Liver (tissue), 9 donors: ENCODE data around the gene CLASP2. TPM values are rescaled to one million over a fixed set of nuclear protein-coding genes. Genes with fewer than 3 reads are reported as not detected.
A peak's percentile ranks its signal among the peaks of the same experiment; 100 is the strongest.

Experiments used
- DNase-seq: peaks from one replicate; pipeline ENCODE4 v3.0.0-alpha.2; 2017; ENCODE audit warnings: low spot score
- H3K27ac ChIP-seq, 2 donors: one replicate each; pipeline ENCODE4 v1.7.0; 2013; ENCODE audit warnings: inconsistent platforms in 2 of 2, low read length in 2 of 2, control low read depth in 1 of 2, low read depth in 1 of 2, mild to moderate bottlenecking in 1 of 2
- H3K27me3 ChIP-seq, 4 donors: one replicate each; pipeline versions ENCODE4 v1.6.1 to v1.7.0; 2013; ENCODE audit warnings: low read length in 3 of 4, inconsistent platforms in 1 of 4, mild to moderate bottlenecking in 1 of 4, moderate library complexity in 1 of 4; ENCODE audit not compliant: control insufficient read depth in 4 of 4, insufficient read depth in 4 of 4
- H3K36me3 ChIP-seq, 4 donors: one replicate each; pipeline versions ENCODE4 v1.6.1 to v1.7.0; 2013; ENCODE audit warnings: low read length in 3 of 4, mild to moderate bottlenecking in 3 of 4, low read depth in 1 of 4, moderate library complexity in 1 of 4; ENCODE audit not compliant: control insufficient read depth in 4 of 4, insufficient read depth in 3 of 4
- H3K4me1 ChIP-seq, 4 donors: one replicate each; pipeline versions ENCODE4 v1.6.1 to v1.7.0; 2013; ENCODE audit warnings: low read length in 3 of 4, mild to moderate bottlenecking in 3 of 4, moderate library complexity in 1 of 4; ENCODE audit not compliant: control insufficient read depth in 4 of 4, insufficient read depth in 4 of 4
- H3K4me3 ChIP-seq, 3 donors: one replicate each; pipeline versions ENCODE4 v1.6.1 to v1.7.0; 2013; ENCODE audit warnings: low read length in 3 of 3, control low read depth in 1 of 3, low read depth in 1 of 3, mild to moderate bottlenecking in 1 of 3
- H3K9ac ChIP-seq, 2 donors: one replicate each; pipeline ENCODE4 v1.7.0; 2013; ENCODE audit warnings: low read length in 2 of 2, mild to moderate bottlenecking in 2 of 2, moderate library complexity in 2 of 2, control low read depth in 1 of 2, low read depth in 1 of 2
- H3K9me3 ChIP-seq, 4 donors: one replicate each; pipeline versions ENCODE4 v1.6.1 to v1.7.0; 2013; ENCODE audit warnings: low read length in 3 of 4; ENCODE audit not compliant: control insufficient read depth in 4 of 4
- EGR1 ChIP-seq, 2 donors: IDR thresholded peaks; 2 replicates each; pipeline ENCODE4 v1.6.1; 2016 to 2018; ENCODE audit warnings: antibody characterized with exemption in 2 of 2, low read depth in 2 of 2
- FOXA1 ChIP-seq: IDR thresholded peaks from 2 replicates; pipeline ENCODE4 v1.6.1; 2016; ENCODE audit warnings: antibody characterized with exemption
- FOXA2 ChIP-seq: IDR thresholded peaks from 2 replicates; pipeline ENCODE4 v1.6.1; 2016; ENCODE audit warnings: antibody characterized with exemption
- GABPA ChIP-seq, 2 donors: IDR thresholded peaks in 1 of 2; conservative IDR thresholded peaks in 1 of 2; 2 replicates each; pipeline ENCODE4 v1.6.1; 2016; ENCODE audit warnings: antibody characterized with exemption in 2 of 2, mild to moderate bottlenecking in 1 of 2, moderate library complexity in 1 of 2
- HNF4A ChIP-seq, 2 donors: conservative IDR thresholded peaks; 2 replicates each; pipeline ENCODE4 v1.6.1; 2016; ENCODE audit warnings: antibody characterized with exemption in 2 of 2, mild to moderate bottlenecking in 2 of 2
- HNF4G ChIP-seq: IDR thresholded peaks from 2 replicates; pipeline ENCODE4 v1.6.1; 2016; ENCODE audit warnings: antibody characterized with exemption
- JUND ChIP-seq, 2 donors: IDR thresholded peaks; 2 replicates each; pipeline ENCODE4 v1.6.1; 2016; ENCODE audit warnings: antibody characterized with exemption in 2 of 2
- MAX ChIP-seq: IDR thresholded peaks from 2 replicates; pipeline ENCODE4 v1.6.1; 2016; ENCODE audit warnings: antibody characterized with exemption
- NR2F2 ChIP-seq: IDR thresholded peaks from 2 replicates; pipeline ENCODE4 v1.6.1; 2016; ENCODE audit warnings: antibody characterized with exemption
- RAD21 ChIP-seq, 2 donors: IDR thresholded peaks; 2 replicates each; pipeline ENCODE4 v1.6.1; 2016; ENCODE audit warnings: antibody characterized with exemption in 2 of 2, mild to moderate bottlenecking in 2 of 2
- RXRA ChIP-seq, 2 donors: IDR thresholded peaks; 2 replicates each; pipeline ENCODE4 v1.6.1; 2017 to 2018; ENCODE audit warnings: antibody characterized with exemption in 2 of 2, mild to moderate bottlenecking in 1 of 2
- SP1 ChIP-seq: IDR thresholded peaks from 2 replicates; pipeline ENCODE4 v1.6.1; 2018; ENCODE audit warnings: antibody characterized with exemption, mild to moderate bottlenecking
- TAF1 ChIP-seq: conservative IDR thresholded peaks from 2 replicates; pipeline ENCODE4 v1.6.1; 2016; ENCODE audit warnings: antibody characterized with exemption, mild to moderate bottlenecking
- YY1 ChIP-seq: IDR thresholded peaks from 2 replicates; pipeline ENCODE4 v1.6.1; 2016; ENCODE audit warnings: antibody characterized with exemption, mild to moderate bottlenecking
- ZBTB33 ChIP-seq: IDR thresholded peaks from 2 replicates; pipeline ENCODE4 v1.6.1; 2016; ENCODE audit warnings: antibody characterized with exemption
- WGBS: extraction: QIAGEN DNeasy Blood & Tissue Kit; methylation state at CpG from one replicate; pipeline ENCODE4 v1.1.7; 2013; 5-methylcytosine and 5-hydroxymethylcytosine counted together
- polyA plus RNA-seq, 2 donors: library from polyadenylated mRNA; stranded (reverse) in 1 of 2; unstranded in 1 of 2; fragments of 200-250 nt in 1 of 2; fragments of >200 nt in 1 of 2; fragmentation: Nextera tagmentation in 1 of 2; extraction: Ambion mirVana in 1 of 2; gene quantifications; one replicate each; pipeline versions ENCODE4 v1.2.1 to v1.2.3, GENCODE V29; 2013 to 2015
- total RNA-seq, 2 donors: library from RNA; depleted of rRNA; stranded (reverse); fragments of >200 nt; gene quantifications; one replicate each; pipeline ENCODE4 v1.2.3, GENCODE V29; 2014
- TF ChIP-seq, protein P1 (sequence below): fragments of 150-350 bp; IDR thresholded peaks from 2 replicates; pipeline ENCODE4 v1.5.1; 2017; ENCODE audit warnings: improper control_type of control experiment, low read depth, low read length; ENCODE audit not compliant: missing input control
- TF ChIP-seq, protein P2 (sequence below): IDR thresholded peaks from 2 replicates; pipeline ENCODE4 v1.6.1; 2016; ENCODE audit warnings: antibody characterized with exemption, mild to moderate bottlenecking
- donor health status: healthy.
- donor health status: healthy.
- donor health status: healthy.
- donor health status: healthy.
- donor health status: healthy.

The CLASP2 gene
- total and polyA plus RNA-seq, 4 donors = 3.7 to 27.6 (median 17.3) TPM

DNA sequence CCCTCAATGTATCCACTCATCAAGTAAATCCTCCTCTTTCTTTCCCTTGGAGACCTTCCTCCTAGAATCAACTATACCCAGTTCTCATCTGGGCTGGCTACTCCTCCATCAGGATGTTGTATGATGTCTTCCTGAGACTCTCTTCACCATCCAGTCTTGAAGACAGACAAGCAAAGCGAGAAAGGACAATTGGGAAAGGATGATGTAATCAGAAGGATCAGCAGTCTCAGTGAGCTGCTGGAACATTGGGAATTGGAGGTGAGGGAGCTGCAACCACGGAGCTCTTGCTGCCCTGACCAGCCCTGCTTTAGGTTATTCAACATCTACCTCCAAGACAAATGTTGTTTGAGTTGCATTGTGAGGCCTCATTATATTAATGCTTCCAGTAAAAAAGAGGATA, 229.8 kb downstream of the CLASP2 start:
- TF ChIP-seq TAF1 (no peak), NR2F2 (no peak), MAX (no peak), YY1 (no peak), GABPA (IDR thresholded peaks at IDR 0.05 in 1 of 2, conservative IDR thresholded peaks at IDR 0.05 in 1 of 2) (no peak)
- TF ChIP-seq, protein P1, sequence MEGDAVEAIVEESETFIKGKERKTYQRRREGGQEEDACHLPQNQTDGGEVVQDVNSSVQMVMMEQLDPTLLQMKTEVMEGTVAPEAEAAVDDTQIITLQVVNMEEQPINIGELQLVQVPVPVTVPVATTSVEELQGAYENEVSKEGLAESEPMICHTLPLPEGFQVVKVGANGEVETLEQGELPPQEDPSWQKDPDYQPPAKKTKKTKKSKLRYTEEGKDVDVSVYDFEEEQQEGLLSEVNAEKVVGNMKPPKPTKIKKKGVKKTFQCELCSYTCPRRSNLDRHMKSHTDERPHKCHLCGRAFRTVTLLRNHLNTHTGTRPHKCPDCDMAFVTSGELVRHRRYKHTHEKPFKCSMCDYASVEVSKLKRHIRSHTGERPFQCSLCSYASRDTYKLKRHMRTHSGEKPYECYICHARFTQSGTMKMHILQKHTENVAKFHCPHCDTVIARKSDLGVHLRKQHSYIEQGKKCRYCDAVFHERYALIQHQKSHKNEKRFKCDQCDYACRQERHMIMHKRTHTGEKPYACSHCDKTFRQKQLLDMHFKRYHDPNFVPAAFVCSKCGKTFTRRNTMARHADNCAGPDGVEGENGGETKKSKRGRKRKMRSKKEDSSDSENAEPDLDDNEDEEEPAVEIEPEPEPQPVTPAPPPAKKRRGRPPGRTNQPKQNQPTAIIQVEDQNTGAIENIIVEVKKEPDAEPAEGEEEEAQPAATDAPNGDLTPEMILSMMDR = no peak
- 94% methylated on average over 2 of the region's 2 CpGs for WGBS

GRCh38 chr3:33482111-33482521, 235.9 kb downstream of the CLASP2 start:
- no peaks in the 10 kb centered on the region for H3K9me3 ChIP-seq
- DNase-seq = no peak
- H3K27ac ChIP-seq = peak overlapping the region in 1 of 2 donors; percentile 2
- 27% methylated on average over 1 of the region's 1 CpG for WGBS
- H3K27me3 ChIP-seq = no peaks in the 10 kb centered on the region
- H3K36me3 ChIP-seq = peaks cover 0 to 2% (median 0%) of the 10 kb centered on the region in 4 donors
- peaks cover 4 to 21% (median 11%) of the 10 kb centered on the region in 4 donors for H3K4me1 ChIP-seq
- H3K4me3 ChIP-seq = no peak overlapping the region
- TF ChIP-seq NR2F2 (no peak), FOXA2 (peak; percentile 47), HNF4G (no peak), TAF1 (no peak), MAX (no peak), RXRA (IDR thresholded peaks at IDR 0.05) (peak in 1 of 2 donors; percentile 15), YY1 (peak; percentile 88), RAD21 (IDR thresholded peaks at IDR 0.05) (peak in 1 of 2 donors; percentile 38), JUND (IDR thresholded peaks at IDR 0.05) (no peak), FOXA1 (no peak), SP1 (no peak), HNF4A (conservative IDR thresholded peaks at IDR 0.05) (peak in 1 of 2 donors; percentile 43), ZBTB33 (no peak), EGR1 (IDR thresholded peaks at IDR 0.05; ENCODE audit: low read depth in 2 of 2) (no peak)
- TF ChIP-seq, protein P1 = no peak
- TF ChIP-seq, protein P2, sequence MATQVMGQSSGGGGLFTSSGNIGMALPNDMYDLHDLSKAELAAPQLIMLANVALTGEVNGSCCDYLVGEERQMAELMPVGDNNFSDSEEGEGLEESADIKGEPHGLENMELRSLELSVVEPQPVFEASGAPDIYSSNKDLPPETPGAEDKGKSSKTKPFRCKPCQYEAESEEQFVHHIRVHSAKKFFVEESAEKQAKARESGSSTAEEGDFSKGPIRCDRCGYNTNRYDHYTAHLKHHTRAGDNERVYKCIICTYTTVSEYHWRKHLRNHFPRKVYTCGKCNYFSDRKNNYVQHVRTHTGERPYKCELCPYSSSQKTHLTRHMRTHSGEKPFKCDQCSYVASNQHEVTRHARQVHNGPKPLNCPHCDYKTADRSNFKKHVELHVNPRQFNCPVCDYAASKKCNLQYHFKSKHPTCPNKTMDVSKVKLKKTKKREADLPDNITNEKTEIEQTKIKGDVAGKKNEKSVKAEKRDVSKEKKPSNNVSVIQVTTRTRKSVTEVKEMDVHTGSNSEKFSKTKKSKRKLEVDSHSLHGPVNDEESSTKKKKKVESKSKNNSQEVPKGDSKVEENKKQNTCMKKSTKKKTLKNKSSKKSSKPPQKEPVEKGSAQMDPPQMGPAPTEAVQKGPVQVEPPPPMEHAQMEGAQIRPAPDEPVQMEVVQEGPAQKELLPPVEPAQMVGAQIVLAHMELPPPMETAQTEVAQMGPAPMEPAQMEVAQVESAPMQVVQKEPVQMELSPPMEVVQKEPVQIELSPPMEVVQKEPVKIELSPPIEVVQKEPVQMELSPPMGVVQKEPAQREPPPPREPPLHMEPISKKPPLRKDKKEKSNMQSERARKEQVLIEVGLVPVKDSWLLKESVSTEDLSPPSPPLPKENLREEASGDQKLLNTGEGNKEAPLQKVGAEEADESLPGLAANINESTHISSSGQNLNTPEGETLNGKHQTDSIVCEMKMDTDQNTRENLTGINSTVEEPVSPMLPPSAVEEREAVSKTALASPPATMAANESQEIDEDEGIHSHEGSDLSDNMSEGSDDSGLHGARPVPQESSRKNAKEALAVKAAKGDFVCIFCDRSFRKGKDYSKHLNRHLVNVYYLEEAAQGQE = no peak
- H3K9ac ChIP-seq = no peak overlapping the region

More for the DNA sequence above, 229.8 kb downstream of the CLASP2 start:
- Histone ChIP-seq H3K36me3 (no peaks in the 10 kb centered on the region), H3K4me3 (no peak overlapping the region), H3K27ac (no peak overlapping the region), H3K9ac (no peak overlapping the region), H3K27me3 (no peaks in the 10 kb centered on the region), H3K4me1 (peaks cover 0 to under 1% (median 0%) of the 10 kb centered on the region in 4 donors), H3K9me3 (no peaks in the 10 kb centered on the region)
- DNase-seq = no peak
